Ecto neural progenitor cell (in vitro differentiated cells): Measurements from ENCODE around the gene H6PD.

Experiments
- DNase-seq: peaks from one replicate; pipeline ENCODE4 v3.0.0-alpha.2; 2018; ENCODE audit warnings: low spot score

Gene H6PD

GRCh38 chr1:9241891-9242290 is 7.3 kb downstream of the H6PD start:
- DNase-seq = no peak

GRCh38 chr1:9242338-9242969 is 7.9 kb downstream of the H6PD start:
- no peak for DNase-seq

- DNase-seq = no peak
Measured at GRCh38 chr1:9243066-9243739, 8.6 kb downstream of the H6PD start.

- peak; percentile 44 for DNase-seq
Measured at GRCh38 chr1:9244501-9245229, 10.1 kb downstream of the H6PD start.

- peak; percentile 41 for DNase-seq
Measured at GRCh38 chr1:9245230-9245619, 10.7 kb downstream of the H6PD start.

- no peak for DNase-seq
Measured at GRCh38 chr1:9245661-9246060, 11.1 kb downstream of the H6PD start.

GRCh38 chr1:9246215-9246614 is 11.6 kb downstream of the H6PD start:
- no peak for DNase-seq

- DNase-seq = peak; percentile 49
Measured at GRCh38 chr1:9246841-9247785, 12.5 kb downstream of the H6PD start.

- no peak for DNase-seq
Measured at GRCh38 chr1:9247894-9248293, 13.3 kb downstream of the H6PD start.

- DNase-seq = peak; percentile 40
Measured at GRCh38 chr1:9248341-9249262, 14.0 kb downstream of the H6PD start.

- DNase-seq = no peak
Measured at GRCh38 chr1:9249263-9249533, 14.6 kb downstream of the H6PD start.

- DNase-seq = peak; percentile 82
Measured at GRCh38 chr1:9249534-9250410, 15.2 kb downstream of the H6PD start.

- peak; percentile 49 for DNase-seq
Measured at GRCh38 chr1:9250411-9251381, 16.1 kb downstream of the H6PD start.

- DNase-seq = peak; percentile 49
Measured at GRCh38 chr1:9251501-9251900, 16.9 kb downstream of the H6PD start.

GRCh38 chr1:9253004-9253403 is 18.4 kb downstream of the H6PD start:
- DNase-seq = peak; percentile 81

- DNase-seq = peak; percentile 52
Measured at GRCh38 chr1:9253453-9254105, 19.0 kb downstream of the H6PD start.

- no peak for DNase-seq
Measured at GRCh38 chr1:9256332-9256731, 21.8 kb downstream of the H6PD start.

GRCh38 chr1:9257851-9258250 is 23.3 kb downstream of the H6PD start:
- DNase-seq = no peak

- DNase-seq = no peak
Measured at GRCh38 chr1:9258629-9259028, 24.1 kb downstream of the H6PD start.
